Kidney epithelial cell (primary cell): ENCODE data around the gene BBX. TPM values are rescaled to one million over a fixed set of nuclear protein-coding genes. Genes with fewer than 3 reads are reported as not detected.
A peak's percentile ranks its signal among the peaks of the same experiment; 100 is the strongest.

Experiments
- DNase-seq: peaks from one replicate; pipeline ENCODE4 v3.0.0-alpha.2; 2010; ENCODE audit warnings: low read depth
- H3K27me3 ChIP-seq: 2 replicates; pipeline ENCODE4 v1.6.0; 2011; ENCODE audit warnings: low read length; ENCODE audit not compliant: control insufficient read depth, insufficient read depth
- H3K36me3 ChIP-seq: 2 replicates; pipeline ENCODE4 v1.5.1; 2011; ENCODE audit warnings: low read length; ENCODE audit not compliant: control insufficient read depth, insufficient read depth
- H3K4me3 ChIP-seq: 2 replicates; pipeline ENCODE4 v1.5.1; 2011; ENCODE audit warnings: low read depth, mild to moderate bottlenecking, control low read depth, low read length
- CTCF ChIP-seq: IDR thresholded peaks from 2 replicates; pipeline ENCODE4 v1.5.1; 2011; ENCODE audit warnings: mild to moderate bottlenecking, moderate library complexity, low read length, control low read depth, inconsistent platforms; ENCODE audit not compliant: insufficient read depth, poor library complexity, severe bottlenecking
- total RNA-seq: library from RNA; depleted of rRNA; stranded (reverse); fragments of >200 nt; gene quantifications from 2 replicates; pipeline ENCODE4 v1.2.3, GENCODE V29; 2015

Gene BBX
- total RNA-seq, 1 donor from 2014 or later: 50.7 TPM

- no peaks in the 10 kb centered on the region for H3K36me3 ChIP-seq
- no peak for TF ChIP-seq CTCF
- H3K4me3 ChIP-seq: no peak overlapping the region
- H3K27me3 ChIP-seq: no peaks in the 10 kb centered on the region
- DNase-seq: no peak
These were observed 258.5 kb downstream of the BBX start for GRCh38 chr3:107781253-107781652.

GRCh38 chr3:107782054-107782453 is 259.3 kb downstream of the BBX start:
- H3K4me3 ChIP-seq: no peak overlapping the region
- no peak for TF ChIP-seq CTCF
- no peak for DNase-seq
- H3K36me3 ChIP-seq: no peaks in the 10 kb centered on the region
- H3K27me3 ChIP-seq: no peaks in the 10 kb centered on the region

- Histone ChIP-seq H3K4me3 (no peak overlapping the region), H3K36me3 (no peaks in the 10 kb centered on the region), H3K27me3 (no peaks in the 10 kb centered on the region)
- no peak for DNase-seq
- no peak for TF ChIP-seq CTCF
These were observed 267.9 kb downstream of the BBX start for GRCh38 chr3:107790612-107791011.

GRCh38 chr3:107791027-107791426 is 268.3 kb downstream of the BBX start:
- no peak overlapping the region for H3K4me3 ChIP-seq
- no peak for TF ChIP-seq CTCF
- no peak for DNase-seq
- no peaks in the 10 kb centered on the region for H3K27me3 ChIP-seq
- H3K36me3 ChIP-seq: no peaks in the 10 kb centered on the region

- Histone ChIP-seq H3K4me3 (no peak overlapping the region), H3K27me3 (no peaks in the 10 kb centered on the region), H3K36me3 (no peaks in the 10 kb centered on the region)
- no peak for DNase-seq
- no peak for TF ChIP-seq CTCF
These were observed 268.7 kb downstream of the BBX start for GRCh38 chr3:107791450-107791849.

GRCh38 chr3:107794664-107795443 is 272.1 kb downstream of the BBX start:
- Histone ChIP-seq H3K27me3 (no peaks in the 10 kb centered on the region), H3K4me3 (no peak overlapping the region), H3K36me3 (no peaks in the 10 kb centered on the region)
- DNase-seq: no peak
- peak; percentile 21 for TF ChIP-seq CTCF
